ENCODE measurements around the gene MASP2.
"Not testable (repeated sequence)": the region's sequence is repeated elsewhere in the genome, so short reads cannot be mapped to it uniquely, and the experiment has no call there.

MASP2 gene

GRCh38 chr1:11046625-11047365 is at the start of gene MASP2:
MASP2 (minus strand) TSS chr1:11047239; CDS start chr1:11047207, 32 bp downstream.
- DNase-seq = no peak

- not testable (repeated sequence) for DNase-seq
These were observed 36.7 kb upstream of the MASP2 start for GRCh38 chr1:11083784-11084183.

GRCh38 chr1:11080931-11081330 is 33.9 kb upstream of the MASP2 start:
- DNase-seq = no peak

GRCh38 chr1:11078631-11079030 is 31.6 kb upstream of the MASP2 start:
- no peak for DNase-seq

- DNase-seq = not testable (repeated sequence)
These were observed 26.4 kb upstream of the MASP2 start for GRCh38 chr1:11073398-11073797.

GRCh38 chr1:11072216-11072917 is 25.3 kb upstream of the MASP2 start:
- DNase-seq = no peak

GRCh38 chr1:11071463-11072215 is 24.6 kb upstream of the MASP2 start:
- no peak for DNase-seq

GRCh38 chr1:11070876-11071275 is 23.8 kb upstream of the MASP2 start:
- no peak for DNase-seq

- no peak for DNase-seq
These were observed 21.8 kb upstream of the MASP2 start for GRCh38 chr1:11068600-11069473.

GRCh38 chr1:11067716-11068599 is 20.9 kb upstream of the MASP2 start:
- no peak for DNase-seq

- DNase-seq = no peak
These were observed 18.8 kb upstream of the MASP2 start for GRCh38 chr1:11065796-11066195.

- no peak for DNase-seq
These were observed 17.9 kb upstream of the MASP2 start for GRCh38 chr1:11064942-11065341.

- DNase-seq = not testable (repeated sequence)
These were observed 17.0 kb upstream of the MASP2 start for GRCh38 chr1:11063937-11064537.

- no peak for DNase-seq
These were observed 15.9 kb upstream of the MASP2 start for GRCh38 chr1:11062965-11063401.

- DNase-seq = no peak
These were observed 14.8 kb upstream of the MASP2 start for GRCh38 chr1:11061652-11062365.

- DNase-seq = peak; percentile 89
These were observed 13.2 kb upstream of the MASP2 start, which contains the start of gene SRM for GRCh38 chr1:11059968-11060830. SRM (minus strand) TSS chr1:11060018; CDS start chr1:11059943, 75 bp downstream.

GRCh38 chr1:11059155-11059967 is 12.3 kb upstream of the MASP2 start:
- no peak for DNase-seq

- DNase-seq = no peak
These were observed 11.6 kb upstream of the MASP2 start for GRCh38 chr1:11058595-11059154.

Data from CD4-positive, alpha-beta T cell treated with Interferon gamma for 1 hour (primary cell).